Endothelial cell of umbilical vein (primary cell): ENCODE data around the gene OR51L1. TPM values are rescaled to one million over a fixed set of nuclear protein-coding genes. Genes with fewer than 3 reads are reported as not detected.

Experiments
- BruUV-seq: library from RNA; stranded (reverse); fragments of 400-500 nt; replicated peaks from 2 replicates; lab custom pipeline; 2021; lab: Mats Ljungman, UMichigan
- CTCF ChIA-PET: fragments of 300-600, 350-600 bp; sonication (Branson Sonifier 250); formaldehyde crosslinking; loops from one replicate; lab custom pipeline; 2021; ENCODE audit warnings: antibody characterized with exemption, inconsistent platforms; lab: Charles Lee
- POLR2A ChIA-PET: fragments of 300-600, 350-600 bp; sonication (Branson Sonifier 250); formaldehyde crosslinking; loops from one replicate; lab custom pipeline; 2021; ENCODE audit warnings: antibody characterized with exemption, inconsistent platforms; lab: Charles Lee
- DNase-seq: peaks from one replicate; pipeline ENCODE4 v3.0.0-alpha.2; 2011; ENCODE audit warnings: low read depth, low spot score
- FAIRE-seq: peaks from 2 replicates; lab custom pipeline; 2011; peaks lifted over from hg19 to GRCh38; lab: Jason Lieb, UNC
- H2AFZ ChIP-seq: 2 replicates; pipeline ENCODE4 v1.6.0; 2012; ENCODE audit warnings: low read depth, low read length, control low read depth, inconsistent platforms
- H3K27ac ChIP-seq: 2 replicates; pipeline ENCODE4 v1.5.1; 2011; ENCODE audit warnings: low read depth, mild to moderate bottlenecking, control low read depth, low read length, moderate library complexity; ENCODE audit not compliant: insufficient read depth
- H3K27me3 ChIP-seq, 2 experiments: 2 replicates each; pipeline versions ENCODE4 v1.6.0 to v1.6.1; 2011; ENCODE audit warnings: low read length in 2 of 2, mixed read lengths in 1 of 2; ENCODE audit not compliant: control insufficient read depth in 2 of 2, insufficient read depth in 2 of 2
- H3K36me3 ChIP-seq, 2 experiments: 2 replicates in 1 of 2; 3 replicates in 1 of 2; pipeline ENCODE4 v1.5.1; 2011; ENCODE audit warnings: low read length in 2 of 2, mild to moderate bottlenecking in 1 of 2, moderate library complexity in 1 of 2; ENCODE audit not compliant: control insufficient read depth in 2 of 2, insufficient read depth in 2 of 2; ENCODE audit errors: extremely low read depth in 1 of 2
- H3K4me1 ChIP-seq: 3 replicates; pipeline ENCODE4 v1.5.1; 2011; ENCODE audit warnings: mild to moderate bottlenecking, low read length; ENCODE audit not compliant: control insufficient read depth, insufficient read depth; ENCODE audit errors: extremely low read depth
- H3K4me2 ChIP-seq: 2 replicates; pipeline ENCODE4 v1.6.1; 2011; ENCODE audit warnings: low read length, control low read depth, mixed read lengths; ENCODE audit not compliant: insufficient read depth
- H3K4me3 ChIP-seq, 3 experiments: fragments of 200-600 bp in 1 of 3; sonication (generic), shearing (Covaris generic) in 1 of 3; replicated peaks in 1 of 3; 2 replicates each; pipeline ENCODE4 v1.5.1; 2011 to 2016; ENCODE audit warnings: control low read depth in 3 of 3, low read length in 3 of 3, mild to moderate bottlenecking in 2 of 3, inconsistent platforms in 1 of 3, low read depth in 1 of 3, moderate library complexity in 1 of 3; ENCODE audit not compliant: insufficient read depth in 1 of 3
- H3K79me2 ChIP-seq: 2 replicates; pipeline ENCODE4 v1.6.0; 2012; ENCODE audit warnings: low read length, inconsistent platforms; ENCODE audit not compliant: control insufficient read depth, insufficient read depth
- H3K9ac ChIP-seq: replicated peaks from 2 replicates; pipeline ENCODE3; 2011; ENCODE audit warnings: low read length, control low read depth; ENCODE audit not compliant: insufficient read depth; ENCODE audit errors: extremely low read depth
- H3K9me1 ChIP-seq: replicated peaks from 3 replicates; pipeline ENCODE4 v1.6.0; 2011; ENCODE audit warnings: mild to moderate bottlenecking, low read length; ENCODE audit not compliant: control insufficient read depth, insufficient read depth; ENCODE audit errors: extremely low read depth
- H3K9me3 ChIP-seq: replicated peaks from 2 replicates; pipeline ENCODE4 v1.5.1; 2012; ENCODE audit warnings: low read length, inconsistent platforms; ENCODE audit not compliant: control insufficient read depth, insufficient read depth
- H4K20me1 ChIP-seq: replicated peaks from 2 replicates; pipeline ENCODE3; 2011; ENCODE audit warnings: mild to moderate bottlenecking, low read length; ENCODE audit not compliant: control insufficient read depth, insufficient read depth; ENCODE audit errors: extremely low read depth
- EZH2 ChIP-seq: IDR thresholded peaks from 2 replicates; pipeline ENCODE4 v1.6.1; 2012; ENCODE audit warnings: borderline replicate concordance, low read depth, mild to moderate bottlenecking, moderate library complexity, low read length, inconsistent platforms; ENCODE audit not compliant: severe bottlenecking
- FOS ChIP-seq: IDR thresholded peaks from 2 replicates; pipeline ENCODE4 v1.6.1; 2011; ENCODE audit warnings: mild to moderate bottlenecking, low read length, moderate library complexity, borderline replicate concordance; ENCODE audit not compliant: insufficient read depth
- GATA2 ChIP-seq: IDR thresholded peaks from 2 replicates; pipeline ENCODE4 v1.7.0; 2011; ENCODE audit warnings: low read depth, mild to moderate bottlenecking, moderate library complexity, mixed read lengths, low read length; ENCODE audit not compliant: insufficient read length, insufficient read depth
- JUN ChIP-seq: IDR thresholded peaks from 2 replicates; pipeline ENCODE4 v1.6.1; 2011; ENCODE audit warnings: borderline replicate concordance, low read depth; ENCODE audit not compliant: insufficient read length, insufficient read depth
- MYC ChIP-seq: IDR thresholded peaks from one replicate; pipeline ENCODE4 v1.6.1; 2011; ENCODE audit warnings: mild to moderate bottlenecking, low read depth, low read length
- POLR2A ChIP-seq: IDR thresholded peaks from 2 replicates; pipeline ENCODE4 v1.6.1; 2012; ENCODE audit warnings: low read depth, mild to moderate bottlenecking, control low read depth, low read length
- POLR2AphosphoS5 ChIP-seq: IDR thresholded peaks from 2 replicates; pipeline ENCODE4 v1.6.1; 2012; ENCODE audit warnings: low read depth, mild to moderate bottlenecking, control low read depth, low read length, moderate library complexity; ENCODE audit not compliant: insufficient read depth
- dilution Hi-C: fragments of 300-500 bp; cut with MboI; formaldehyde crosslinking; loops from one replicate; pipeline ENCODE4 v1.15.0; 2019; ENCODE audit warnings: low sequenced_read_pairs; ENCODE audit not compliant: extremely low pct_ligation_motif_present
- intact Hi-C: fragments of 100-400 bp; cut with micrococcal nuclease; formaldehyde crosslinking; loops from one replicate; pipeline ENCODE4 v1.10.0; 2022
- polyA plus RNA-seq, 4 experiments: library from polyadenylated mRNA; depleted of rRNA in 3 of 4; stranded (reverse) in 3 of 4; unstranded in 1 of 4; fragments of >200 nt; gene quantifications; 2 replicates each; pipeline versions ENCODE4 v1.2.1 to v1.2.3, GENCODE V29; 2011 to 2012; ENCODE audit warnings: missing spikeins in 1 of 4
- total RNA-seq: library from RNA; stranded (reverse); gene quantifications from 2 replicates; pipeline ENCODE4 v1.2.3, GENCODE V29; 2021
- TF ChIP-seq, protein P1 (sequence below), 2 donors: IDR thresholded peaks; 1 replicate in 1 of 2; 2 replicates in 1 of 2; pipeline ENCODE4 v1.5.1; 2011; ENCODE audit warnings: low read length in 2 of 2, mild to moderate bottlenecking in 2 of 2, moderate library complexity in 2 of 2, control low read depth in 1 of 2, inconsistent platforms in 1 of 2, low read depth in 1 of 2; ENCODE audit not compliant: insufficient read depth in 1 of 2; ENCODE audit errors: extremely low read depth in 1 of 2
- TF ChIP-seq, protein P2 (sequence below): IDR thresholded peaks from 2 replicates; pipeline ENCODE4 v1.6.1; 2011; ENCODE audit not compliant: insufficient read depth, insufficient read length

The OR51L1 gene
- total and polyA plus RNA-seq, 2 donors (not counting 3 experiments of a cell fraction or from before 2014, with no cell fraction given) = not detected

- Histone ChIP-seq H3K79me2 (no peaks in the 10 kb centered on the region), H3K4me3 (no peak overlapping the region), H3K4me2 (no peak overlapping the region), H3K27me3 (no peaks in the 10 kb centered on the region), H4K20me1 (no peaks in the 10 kb centered on the region), H2AFZ (no peak overlapping the region), H3K36me3 (no peaks in the 10 kb centered on the region), H3K4me1 (no peaks in the 10 kb centered on the region), H3K9ac (no peak overlapping the region), H3K27ac (no peak overlapping the region), H3K9me3 (no peaks in the 10 kb centered on the region), H3K9me1 (no peaks in the 10 kb centered on the region)
- dilution Hi-C loops (no loop called here), intact Hi-C loops (no loop called here)
- CTCF ChIA-PET = interaction anchor here (0.6 to 1.0 kb wide), 2 partner anchors 128 to 374 kb away, joined by 3 read pairs; partner anchors contain the start of gene OR51D1
- FAIRE-seq (no peak), DNase-seq (no peak)
- POLR2A ChIA-PET = no interaction called here
- BruUV-seq = no TSS peak
- no peak for TF ChIP-seq GATA2
- no peak for TF ChIP-seq POLR2AphosphoS5
- TF ChIP-seq, protein P1, sequence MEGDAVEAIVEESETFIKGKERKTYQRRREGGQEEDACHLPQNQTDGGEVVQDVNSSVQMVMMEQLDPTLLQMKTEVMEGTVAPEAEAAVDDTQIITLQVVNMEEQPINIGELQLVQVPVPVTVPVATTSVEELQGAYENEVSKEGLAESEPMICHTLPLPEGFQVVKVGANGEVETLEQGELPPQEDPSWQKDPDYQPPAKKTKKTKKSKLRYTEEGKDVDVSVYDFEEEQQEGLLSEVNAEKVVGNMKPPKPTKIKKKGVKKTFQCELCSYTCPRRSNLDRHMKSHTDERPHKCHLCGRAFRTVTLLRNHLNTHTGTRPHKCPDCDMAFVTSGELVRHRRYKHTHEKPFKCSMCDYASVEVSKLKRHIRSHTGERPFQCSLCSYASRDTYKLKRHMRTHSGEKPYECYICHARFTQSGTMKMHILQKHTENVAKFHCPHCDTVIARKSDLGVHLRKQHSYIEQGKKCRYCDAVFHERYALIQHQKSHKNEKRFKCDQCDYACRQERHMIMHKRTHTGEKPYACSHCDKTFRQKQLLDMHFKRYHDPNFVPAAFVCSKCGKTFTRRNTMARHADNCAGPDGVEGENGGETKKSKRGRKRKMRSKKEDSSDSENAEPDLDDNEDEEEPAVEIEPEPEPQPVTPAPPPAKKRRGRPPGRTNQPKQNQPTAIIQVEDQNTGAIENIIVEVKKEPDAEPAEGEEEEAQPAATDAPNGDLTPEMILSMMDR (IDR thresholded peaks at IDR 0.05; ENCODE audit: extremely low read depth in 1 of 2, insufficient read depth in 1 of 2, low read depth in 1 of 2, low read length in 2 of 2) = no peak
- TF ChIP-seq MYC = no peak
- TF ChIP-seq JUN = no peak
- TF ChIP-seq FOS = no peak
- TF ChIP-seq EZH2 = no peak
- TF ChIP-seq POLR2A = no peak
- TF ChIP-seq, protein P2, sequence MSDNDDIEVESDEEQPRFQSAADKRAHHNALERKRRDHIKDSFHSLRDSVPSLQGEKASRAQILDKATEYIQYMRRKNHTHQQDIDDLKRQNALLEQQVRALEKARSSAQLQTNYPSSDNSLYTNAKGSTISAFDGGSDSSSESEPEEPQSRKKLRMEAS = no peak
These were observed 16.6 kb downstream of the OR51L1 start for GRCh38 chr11:5011254-5011653.
